IPS DF 6.9 (cell line): Measurements from ENCODE around the gene ATP2C1.
"Not testable (repeated sequence)": the region's sequence is repeated elsewhere in the genome, so short reads cannot be mapped to it uniquely, and the experiment has no call there.

Source experiments
- DNase-seq: peaks from one replicate; pipeline ENCODE4 v3.0.0-alpha.2; 2013; ENCODE audit warnings: low read depth, low spot score
- H3K27ac ChIP-seq: one replicate; pipeline ENCODE4 v1.5.1; 2013; ENCODE audit warnings: low read length, control low read depth
- H3K27me3 ChIP-seq: 2 replicates; pipeline ENCODE4 v1.6.1; 2013; ENCODE audit warnings: mild to moderate bottlenecking, low read length; ENCODE audit not compliant: control insufficient read depth, insufficient read depth
- H3K36me3 ChIP-seq: 2 replicates; pipeline ENCODE4 v1.6.1; 2013; ENCODE audit warnings: low read length; ENCODE audit not compliant: control insufficient read depth, insufficient read depth
- H3K4me1 ChIP-seq: 2 replicates; pipeline ENCODE4 v1.6.1; 2013; ENCODE audit warnings: low read length; ENCODE audit not compliant: control insufficient read depth, insufficient read depth
- H3K4me3 ChIP-seq: 2 replicates; pipeline ENCODE4 v1.5.1; 2013; ENCODE audit warnings: mild to moderate bottlenecking, low read length
- H3K9me3 ChIP-seq: 2 replicates; pipeline ENCODE4 v1.6.1; 2013; ENCODE audit warnings: low read length, inconsistent platforms; ENCODE audit not compliant: control insufficient read depth, insufficient read depth
- WGBS: extraction: QIAGEN DNeasy Blood & Tissue Kit; methylation state at CpG from one replicate; pipeline ENCODE4 v1.1.7; 2013; ENCODE audit warnings: mixed read lengths, missing lambda C conversion rate; ENCODE audit not compliant: insufficient read length, insufficient coverage; 5-methylcytosine and 5-hydroxymethylcytosine counted together

Gene ATP2C1

DNA sequence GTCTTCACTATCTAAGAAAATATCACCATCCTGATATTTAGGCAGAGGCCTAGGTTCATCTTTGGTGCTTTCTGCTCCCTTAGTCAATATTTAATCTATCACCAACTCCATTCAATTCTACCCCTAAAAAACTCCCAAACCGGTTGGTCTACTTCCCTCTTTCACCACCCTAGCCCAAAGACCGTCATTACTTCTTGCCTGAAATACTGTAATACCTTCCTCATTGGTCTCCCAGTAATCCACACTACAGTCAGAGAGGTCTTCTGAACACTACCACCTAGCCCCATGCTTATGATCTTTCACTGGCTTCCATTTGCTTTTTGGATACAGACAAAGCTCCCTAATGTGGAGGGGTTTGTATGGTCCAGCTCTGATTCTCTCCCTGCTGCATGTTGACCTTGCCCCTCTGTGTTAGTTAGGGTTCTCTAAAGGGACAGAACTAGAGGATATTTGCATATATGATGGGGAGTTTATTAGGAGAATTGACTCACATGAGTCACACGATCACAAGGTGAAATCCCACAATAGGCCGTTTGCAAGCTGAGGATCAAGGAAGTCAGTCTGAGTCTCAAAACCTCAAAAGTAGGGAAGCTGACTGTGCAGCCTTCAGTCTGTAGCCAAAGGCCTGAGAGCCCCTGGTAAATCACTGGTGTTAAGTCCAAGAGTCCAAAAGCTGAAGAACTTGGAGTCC is 36.4 kb upstream of the ATP2C1 start:
- H3K36me3 ChIP-seq = no peaks in the 10 kb centered on the region
- DNase-seq = no peak
- H3K4me1 ChIP-seq = 0 out of 2 replicates have a peak, but pooled peaks cover 1% of the 10 kb centered on the region
- no peaks in the 10 kb centered on the region for H3K9me3 ChIP-seq
- no peaks in the 10 kb centered on the region for H3K27me3 ChIP-seq
- H3K4me3 ChIP-seq = no peak overlapping the region
- WGBS = 100% methylated on average over 2 of the region's 4 CpGs
- no peak overlapping the region for H3K27ac ChIP-seq

DNA sequence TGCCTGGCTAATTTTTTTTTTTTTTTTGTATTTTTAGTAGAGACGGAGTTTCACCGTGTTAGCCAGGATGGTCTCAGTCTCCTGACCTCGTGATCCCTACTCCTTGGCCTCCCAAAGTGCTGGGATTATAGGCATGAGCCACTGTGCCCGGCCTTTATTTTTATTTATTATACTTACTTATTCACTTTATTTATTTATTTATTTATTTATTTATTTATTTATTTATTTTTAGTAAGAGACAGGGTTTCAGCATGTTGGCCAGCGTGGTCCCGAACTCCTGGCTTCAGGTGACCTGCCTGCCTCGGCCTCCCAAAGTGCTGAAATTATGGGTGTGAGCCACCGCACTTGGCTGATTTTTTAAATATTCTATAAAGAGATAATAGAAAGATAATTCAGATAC is 31.8 kb upstream of the ATP2C1 start:
- H3K36me3 ChIP-seq, H3K4me3 ChIP-seq, H3K27me3 ChIP-seq, DNase-seq, H3K9me3 ChIP-seq, H3K4me1 ChIP-seq, H3K27ac ChIP-seq: not testable (repeated sequence)
- WGBS = no CpG with 5 or more reads among the region's 8 CpGs

DNA sequence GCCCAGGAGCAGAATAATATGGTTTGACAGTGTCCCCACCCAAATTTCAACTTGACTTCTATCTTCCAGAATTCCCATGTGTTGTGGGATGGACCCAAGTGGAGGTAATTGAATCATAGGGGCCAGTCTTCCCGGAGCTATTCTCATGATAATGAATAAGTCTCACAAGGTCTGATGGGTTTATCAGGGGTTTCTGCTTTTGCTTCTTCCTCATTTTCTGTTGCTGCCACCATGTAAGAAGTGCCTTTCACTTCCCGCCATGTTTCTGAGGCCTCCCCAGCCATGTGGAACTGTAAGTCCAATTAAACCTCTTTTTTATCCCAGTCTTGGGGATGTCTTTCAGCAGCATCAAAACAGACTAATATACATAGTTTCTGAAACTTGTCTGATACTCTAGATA is 28.4 kb upstream of the ATP2C1 start:
- Histone ChIP-seq H3K9me3 (no peaks in the 10 kb centered on the region), H3K36me3 (no peaks in the 10 kb centered on the region), H3K27me3 (no peaks in the 10 kb centered on the region), H3K4me1 (no peaks in the 10 kb centered on the region), H3K27ac (no peak overlapping the region), H3K4me3 (no peak overlapping the region)
- WGBS = no CpG with 5 or more reads among the region's 2 CpGs
- DNase-seq = no peak

DNA sequence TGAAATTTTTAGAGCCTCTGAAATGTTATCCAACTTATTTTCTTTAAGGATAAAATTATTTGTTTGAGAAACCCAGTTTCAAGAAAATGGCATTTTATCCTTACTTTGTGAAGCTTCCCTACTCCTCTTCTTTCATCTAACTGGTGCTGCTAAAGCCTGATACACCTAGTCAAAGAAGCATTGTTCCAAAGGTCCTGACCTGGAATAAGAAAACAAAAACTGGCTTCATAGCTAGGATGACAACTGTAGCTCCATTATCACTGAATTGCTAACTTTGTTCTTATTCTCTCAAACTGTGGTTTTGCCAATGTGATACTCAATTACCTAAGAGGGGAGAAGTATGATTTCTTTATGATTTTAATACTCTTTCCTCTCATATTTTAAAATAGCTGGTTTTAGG is 27.6 kb upstream of the ATP2C1 start:
- no peak overlapping the region for H3K4me3 ChIP-seq
- no peak for DNase-seq
- H3K4me1 ChIP-seq = no peaks in the 10 kb centered on the region
- H3K27me3 ChIP-seq = no peaks in the 10 kb centered on the region
- no peak overlapping the region for H3K27ac ChIP-seq
- H3K36me3 ChIP-seq = no peaks in the 10 kb centered on the region
- no peaks in the 10 kb centered on the region for H3K9me3 ChIP-seq

DNA sequence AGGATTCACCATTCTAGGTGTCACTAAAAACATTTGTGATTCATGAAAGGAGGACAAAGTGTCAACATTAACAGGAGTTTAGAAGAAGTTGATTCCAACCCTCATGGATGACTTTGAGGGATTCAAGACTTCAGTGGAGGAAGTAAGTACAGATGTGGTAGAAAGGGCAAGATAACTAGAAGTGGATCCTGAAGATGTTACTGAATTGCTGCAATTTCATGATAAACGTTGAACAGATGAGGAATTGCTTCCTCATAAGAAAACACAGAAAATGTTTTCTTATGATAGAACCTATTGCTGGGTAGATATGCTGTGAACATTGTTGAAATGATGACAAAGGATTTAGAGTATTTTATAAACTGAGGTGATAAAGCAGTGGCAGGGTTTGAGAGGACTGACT is 23.5 kb upstream of the ATP2C1 start:
- Histone ChIP-seq H3K4me1 (no peaks in the 10 kb centered on the region), H3K27me3 (no peaks in the 10 kb centered on the region), H3K4me3 (no peak overlapping the region), H3K36me3 (no peaks in the 10 kb centered on the region), H3K9me3 (no peaks in the 10 kb centered on the region), H3K27ac (no peak overlapping the region)
- WGBS = no CpG with 5 or more reads among the region's 1 CpG
- no peak for DNase-seq

DNA sequence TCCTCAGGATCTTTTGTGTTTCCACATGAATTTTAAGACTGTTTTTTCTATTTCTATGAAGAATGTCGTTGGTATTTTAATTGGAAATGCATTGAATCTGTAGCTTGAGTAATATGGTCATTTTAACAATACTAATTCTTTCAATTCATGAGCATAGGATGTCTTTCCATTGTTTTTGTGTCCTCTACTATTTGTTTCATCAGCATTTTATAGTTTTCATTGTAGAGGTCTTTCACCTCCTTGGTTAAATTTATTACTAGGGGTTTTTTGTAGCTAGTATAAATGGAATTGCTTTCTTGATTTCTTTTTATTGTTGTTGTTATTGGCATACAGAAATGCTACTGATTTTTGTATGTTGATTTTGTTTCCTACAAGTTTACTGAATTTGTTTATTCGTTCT is 17.3 kb upstream of the ATP2C1 start:
- Histone ChIP-seq H3K4me1 (no peaks in the 10 kb centered on the region), H3K9me3 (no peaks in the 10 kb centered on the region), H3K27me3 (no peaks in the 10 kb centered on the region), H3K4me3 (no peak overlapping the region), H3K27ac (no peak overlapping the region), H3K36me3 (no peaks in the 10 kb centered on the region)
- no peak for DNase-seq
- no CpG with 5 or more reads among the region's 2 CpGs for WGBS

DNA sequence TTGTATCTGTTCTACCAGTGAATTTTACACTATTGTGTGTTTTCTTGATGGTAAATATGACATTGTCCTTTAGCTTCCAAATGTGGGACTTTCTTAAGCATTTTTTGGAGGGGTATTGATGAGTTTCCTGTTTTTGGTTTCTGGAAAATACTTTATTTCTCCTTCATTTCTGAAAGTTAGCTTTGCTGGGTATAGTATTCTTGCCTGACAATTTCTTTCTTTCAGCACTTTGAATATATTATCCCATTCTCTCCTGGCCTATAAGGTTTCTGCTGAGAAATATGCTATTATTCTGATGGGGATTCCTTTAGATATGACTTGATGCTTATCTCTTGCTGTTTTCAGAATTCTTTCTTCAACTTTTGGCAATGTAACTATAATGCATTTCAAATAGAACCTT is 15.4 kb upstream of the ATP2C1 start:
- Histone ChIP-seq H3K27me3 (no peaks in the 10 kb centered on the region), H3K9me3 (no peaks in the 10 kb centered on the region), H3K4me3 (no peak overlapping the region), H3K4me1 (no peaks in the 10 kb centered on the region), H3K27ac (no peak overlapping the region), H3K36me3 (no peaks in the 10 kb centered on the region)
- no peak for DNase-seq

DNA sequence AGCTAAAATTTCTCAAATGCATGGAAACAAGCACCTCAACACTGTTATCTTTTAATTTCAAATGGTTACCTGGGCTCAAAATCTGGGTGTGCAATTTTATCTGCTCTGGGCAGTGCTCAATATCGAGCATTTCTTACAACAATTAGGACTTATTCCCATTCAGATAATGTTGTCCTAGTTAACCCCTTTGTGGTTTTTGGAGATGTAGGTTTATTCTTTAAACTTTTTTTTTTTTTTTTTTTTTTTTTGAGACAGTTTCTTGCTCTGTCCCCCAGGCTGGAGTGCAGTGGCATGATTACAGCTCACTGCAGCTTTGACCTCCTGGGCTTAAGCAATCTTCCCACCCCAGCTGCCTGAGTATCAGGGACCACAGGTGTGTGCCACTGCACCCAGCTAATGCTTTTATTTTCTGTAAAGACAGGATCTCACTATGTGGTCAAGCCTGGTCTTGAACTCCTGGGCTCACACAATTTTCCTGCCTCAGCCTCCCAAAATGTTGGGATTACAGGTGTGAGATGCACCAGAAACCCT is 4.4 kb upstream of the ATP2C1 start:
- Histone ChIP-seq H3K27ac (no peak overlapping the region), H3K4me1 (no peaks in the 10 kb centered on the region), H3K36me3 (no peaks in the 10 kb centered on the region), H3K9me3 (no peaks in the 10 kb centered on the region), H3K27me3 (no peaks in the 10 kb centered on the region), H3K4me3 (no peak overlapping the region)
- no peak for DNase-seq
- WGBS = no CpG with 5 or more reads among the region's 1 CpG

DNA sequence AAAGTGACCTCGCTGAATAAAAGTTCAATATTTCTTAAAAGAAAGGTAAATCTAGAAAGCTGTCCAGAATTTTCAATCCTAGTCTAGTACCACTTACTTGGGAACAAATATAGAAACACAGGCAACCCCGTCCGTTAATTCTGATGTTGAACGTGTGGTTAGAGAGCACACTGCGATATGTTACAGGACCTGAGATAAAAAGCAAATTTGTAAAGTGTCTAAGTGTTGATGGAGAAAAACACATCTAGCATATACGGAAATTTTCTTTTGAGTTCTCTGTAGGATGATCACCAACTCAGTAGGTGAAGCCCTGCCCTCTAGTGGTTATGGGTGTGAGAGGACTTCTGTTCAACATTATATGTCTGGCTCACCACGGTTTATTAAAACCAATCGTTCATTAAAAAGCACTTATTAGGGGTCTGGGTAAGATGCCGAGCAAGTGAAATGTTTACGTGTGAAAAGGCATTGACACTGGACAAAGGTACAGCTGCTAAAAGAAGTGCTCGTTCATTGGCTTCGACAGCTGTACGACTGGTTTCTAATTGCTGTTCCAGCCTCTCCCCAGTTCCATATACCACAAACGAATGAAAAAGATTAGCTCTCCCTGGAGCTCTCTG is 1.0 kb upstream of the ATP2C1 start:
- Histone ChIP-seq H3K36me3 (no peaks in the 10 kb centered on the region), H3K27me3 (no peaks in the 10 kb centered on the region), H3K4me1 (peaks cover 3% of the 10 kb centered on the region; the same call in 1 of the 2 replicates), H3K27ac (no peak overlapping the region), H3K4me3 (peak overlapping the region; percentile 92; the same call in 1 of the 2 replicates), H3K9me3 (no peaks in the 10 kb centered on the region)
- no CpG with 5 or more reads among the region's 14 CpGs for WGBS
- DNase-seq = peak; percentile 47

DNA sequence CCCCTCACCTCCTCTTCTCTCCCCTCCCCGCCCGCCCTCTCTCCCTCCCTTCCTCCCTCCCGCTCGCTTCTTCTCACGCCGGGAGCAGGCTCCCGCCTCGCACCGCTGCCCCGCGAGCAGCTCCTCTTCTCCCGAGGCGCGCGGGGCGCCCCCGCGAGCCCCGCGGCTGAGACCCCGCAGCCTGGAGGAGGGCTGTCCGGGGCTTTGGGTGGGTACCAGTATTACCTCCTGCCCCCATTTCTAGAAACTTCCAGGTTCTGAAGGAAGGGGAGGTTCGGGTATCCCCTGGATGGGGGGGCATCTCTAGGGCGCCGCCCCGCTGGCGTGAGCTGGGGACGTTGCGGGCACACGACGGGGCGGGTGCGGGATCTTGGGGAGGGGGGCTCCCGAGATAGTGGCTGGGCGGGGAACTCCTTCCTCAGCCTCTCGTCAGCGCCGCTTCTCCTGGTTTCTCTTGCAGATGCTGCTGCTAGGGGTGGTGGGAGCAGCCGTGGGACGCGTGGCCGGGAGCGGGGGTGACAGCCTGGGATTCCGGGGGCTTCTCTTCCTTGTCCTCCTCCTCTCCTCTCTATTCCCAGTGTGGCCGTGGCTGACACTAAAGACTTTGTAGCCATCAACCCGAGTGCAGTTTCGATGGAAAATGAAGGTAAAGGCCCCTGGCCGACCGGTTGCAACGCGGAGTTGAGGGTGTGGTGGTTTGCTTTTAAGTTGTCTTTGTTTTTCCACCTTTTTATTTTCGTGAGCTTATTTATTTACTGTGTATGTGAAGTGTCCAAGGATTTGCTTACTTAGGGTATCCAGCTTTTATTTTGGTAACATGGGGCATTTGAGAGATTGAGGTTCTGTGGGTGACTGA is 474 bp downstream of the ATP2C1 start:
- DNase-seq = no peak
- Histone ChIP-seq H3K36me3 (no peaks in the 10 kb centered on the region), H3K4me3 (peak overlapping the region; percentile 92), H3K9me3 (no peaks in the 10 kb centered on the region), H3K4me1 (peaks cover 3% of the 10 kb centered on the region; the same call in 1 of the 2 replicates), H3K27me3 (no peaks in the 10 kb centered on the region), H3K27ac (no peak overlapping the region)
- no CpG with 5 or more reads among the region's 52 CpGs for WGBS
